ENCODE data around the gene C2CD4C. TPM values are rescaled to one million over a fixed set of nuclear protein-coding genes. Genes with fewer than 3 reads are reported as not detected.

C2CD4C gene
- polyA plus RNA-seq, 1 donor (not counting 4 experiments of a cell fraction or from before 2014, with no cell fraction given), result 1.6 TPM

DNA sequence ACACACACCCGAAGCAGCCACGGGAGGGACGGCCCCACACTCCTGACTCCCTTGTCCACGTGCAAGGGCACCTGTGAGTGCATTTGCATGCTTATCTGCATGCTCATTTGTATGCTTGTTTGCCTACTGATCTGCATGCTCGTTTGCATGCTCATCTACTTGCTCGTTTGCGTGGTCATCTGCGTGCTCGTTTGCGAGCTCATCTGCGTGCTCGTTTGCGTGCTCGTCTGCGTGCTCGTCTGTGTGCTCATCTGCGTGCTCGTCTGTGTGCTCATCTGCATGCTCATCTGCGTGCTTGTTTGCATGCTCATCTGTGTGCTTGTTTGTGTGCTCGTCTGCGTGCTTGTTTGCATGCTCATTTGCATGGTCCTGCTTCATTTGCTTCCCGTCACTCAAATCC is 28.1 kb upstream of the C2CD4C start:
- TF ChIP-seq, protein P1, sequence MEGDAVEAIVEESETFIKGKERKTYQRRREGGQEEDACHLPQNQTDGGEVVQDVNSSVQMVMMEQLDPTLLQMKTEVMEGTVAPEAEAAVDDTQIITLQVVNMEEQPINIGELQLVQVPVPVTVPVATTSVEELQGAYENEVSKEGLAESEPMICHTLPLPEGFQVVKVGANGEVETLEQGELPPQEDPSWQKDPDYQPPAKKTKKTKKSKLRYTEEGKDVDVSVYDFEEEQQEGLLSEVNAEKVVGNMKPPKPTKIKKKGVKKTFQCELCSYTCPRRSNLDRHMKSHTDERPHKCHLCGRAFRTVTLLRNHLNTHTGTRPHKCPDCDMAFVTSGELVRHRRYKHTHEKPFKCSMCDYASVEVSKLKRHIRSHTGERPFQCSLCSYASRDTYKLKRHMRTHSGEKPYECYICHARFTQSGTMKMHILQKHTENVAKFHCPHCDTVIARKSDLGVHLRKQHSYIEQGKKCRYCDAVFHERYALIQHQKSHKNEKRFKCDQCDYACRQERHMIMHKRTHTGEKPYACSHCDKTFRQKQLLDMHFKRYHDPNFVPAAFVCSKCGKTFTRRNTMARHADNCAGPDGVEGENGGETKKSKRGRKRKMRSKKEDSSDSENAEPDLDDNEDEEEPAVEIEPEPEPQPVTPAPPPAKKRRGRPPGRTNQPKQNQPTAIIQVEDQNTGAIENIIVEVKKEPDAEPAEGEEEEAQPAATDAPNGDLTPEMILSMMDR (optimal IDR thresholded peaks at IDR 0.05 in 1 of 3, IDR thresholded peaks at IDR 0.05 in 1 of 3, conservative IDR thresholded peaks at IDR 0.05 in 1 of 3; ENCODE audit: extremely low read depth in 1 of 3, insufficient read depth in 2 of 3, low read length in 3 of 3), result no peak
- TF ChIP-seq EZH2 (IDR thresholded peaks at IDR 0.05; ENCODE audit: low read length), result no peak
- FAIRE-seq (no peak), DNase-seq (ENCODE audit: low read depth, low spot score) (no peak)
- no peak overlapping the region for H3K9ac ChIP-seq (ENCODE audit: control insufficient read depth, extremely low read depth, insufficient read depth, low read length)
- H3K36me3 ChIP-seq (ENCODE audit: control insufficient read depth in 2 of 2, extremely low read depth in 1 of 2, insufficient read depth in 2 of 2, low read length in 2 of 2), result no peaks in the 10 kb centered on the region
- dilution Hi-C loops (cut with MboI; ENCODE audit: extremely low pct_ligation_motif_present, low sequenced_read_pairs), result no loop called here
- no peak overlapping the region for H3K4me3 ChIP-seq (ENCODE audit: control insufficient read depth in 2 of 3, extremely low read depth in 1 of 3, insufficient read depth in 2 of 3, low read depth in 1 of 3, low read length in 3 of 3)
- peaks cover 6% of the 10 kb centered on the region for H3K9me3 ChIP-seq (ENCODE audit: control insufficient read depth, low read depth, low read length)
- H2AFZ ChIP-seq (ENCODE audit: control insufficient read depth, low read length), result no peak overlapping the region
- H3K27me3 ChIP-seq (ENCODE audit: control insufficient read depth, extremely low read depth, insufficient read depth, low read length), result no peaks in the 10 kb centered on the region
- no peaks in the 10 kb centered on the region for H3K79me2 ChIP-seq (ENCODE audit: control insufficient read depth, insufficient read depth, low read length)
- H4K20me1 ChIP-seq (ENCODE audit: control insufficient read depth, extremely low read depth, insufficient read depth, low read length), result no peaks in the 10 kb centered on the region
- no peaks in the 10 kb centered on the region for H3K4me1 ChIP-seq (ENCODE audit: control insufficient read depth, extremely low read depth, insufficient read depth, low read length)
- no peaks in the 10 kb centered on the region for H3K9me1 ChIP-seq (ENCODE audit: control insufficient read depth, extremely low read depth, insufficient read depth, low read length)
- no peak overlapping the region for H3K27ac ChIP-seq (ENCODE audit: control insufficient read depth, insufficient read depth, low read length)
- no peak overlapping the region for H3K4me2 ChIP-seq (ENCODE audit: control insufficient read depth, extremely low read depth, insufficient read depth, low read depth, low read length)

DNA sequence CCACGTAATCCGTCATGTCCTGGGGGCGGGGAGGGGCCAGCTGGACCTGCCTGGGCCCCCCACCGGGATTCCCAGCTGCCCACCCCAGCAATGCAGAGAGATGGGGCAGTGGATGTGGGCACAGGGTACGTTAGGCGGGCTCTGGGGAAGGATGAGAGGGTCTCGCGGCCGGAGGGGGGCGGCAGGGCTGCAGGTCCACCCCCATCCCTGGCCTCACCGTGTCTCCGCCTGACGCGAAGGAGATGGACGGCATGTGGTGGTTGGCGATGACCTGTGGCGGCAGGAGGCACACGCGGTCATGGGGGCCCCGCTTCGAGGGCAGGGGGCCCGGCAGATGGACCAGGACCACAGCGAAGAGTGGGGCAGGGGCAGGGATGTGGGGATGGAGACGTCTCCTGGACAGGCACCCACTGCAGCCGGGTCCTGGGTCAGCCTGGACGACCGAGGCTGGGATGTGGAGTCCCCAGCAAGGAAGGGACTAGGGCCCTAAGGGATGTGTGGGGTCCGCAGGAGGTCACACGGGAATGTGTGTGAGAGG is 27.5 kb upstream of the C2CD4C start:
- Histone ChIP-seq H3K4me1 (ENCODE audit: control insufficient read depth, extremely low read depth, insufficient read depth, low read length) (no peaks in the 10 kb centered on the region), H3K9me3 (ENCODE audit: control insufficient read depth, low read depth, low read length) (peaks cover 6% of the 10 kb centered on the region), H3K27me3 (ENCODE audit: control insufficient read depth, extremely low read depth, insufficient read depth, low read length) (no peaks in the 10 kb centered on the region), H3K36me3 (ENCODE audit: control insufficient read depth in 2 of 2, extremely low read depth in 1 of 2, insufficient read depth in 2 of 2, low read length in 2 of 2) (no peaks in the 10 kb centered on the region), H3K9ac (ENCODE audit: control insufficient read depth, extremely low read depth, insufficient read depth, low read length) (no peak overlapping the region), H3K9me1 (ENCODE audit: control insufficient read depth, extremely low read depth, insufficient read depth, low read length) (no peaks in the 10 kb centered on the region), H4K20me1 (ENCODE audit: control insufficient read depth, extremely low read depth, insufficient read depth, low read length) (no peaks in the 10 kb centered on the region), H3K4me3 (ENCODE audit: control insufficient read depth in 2 of 3, extremely low read depth in 1 of 3, insufficient read depth in 2 of 3, low read depth in 1 of 3, low read length in 3 of 3) (no peak overlapping the region), H2AFZ (ENCODE audit: control insufficient read depth, low read length) (no peak overlapping the region), H3K4me2 (ENCODE audit: control insufficient read depth, extremely low read depth, insufficient read depth, low read depth, low read length) (no peak overlapping the region), H3K27ac (ENCODE audit: control insufficient read depth, insufficient read depth, low read length) (no peak overlapping the region), H3K79me2 (ENCODE audit: control insufficient read depth, insufficient read depth, low read length) (no peaks in the 10 kb centered on the region)
- dilution Hi-C loops (cut with MboI; ENCODE audit: extremely low pct_ligation_motif_present, low sequenced_read_pairs), result no loop called here
- FAIRE-seq, result no peak
- no peak for TF ChIP-seq EZH2 (IDR thresholded peaks at IDR 0.05; ENCODE audit: low read length)
- no peak for DNase-seq (ENCODE audit: low read depth, low spot score)

Data from keratinocyte (primary cell).